SHP77 (cell line): ENCODE data around the gene CCDC85C.

ENCODE experiments used
- DNase-seq, 2 experiments: peaks; one replicate each; lab custom pipeline; 2025; lab: John Stamatoyannopoulos, UW

The CCDC85C gene

GRCh38 chr14:99510556-99511139 lies 93.4 kb downstream of the CCDC85C start:
- no peak for DNase-seq

- no peak for DNase-seq
These were observed 94.0 kb downstream of the CCDC85C start for GRCh38 chr14:99509871-99510555.

- DNase-seq, result no peak
These were observed 94.9 kb downstream of the CCDC85C start for GRCh38 chr14:99508896-99509629.

- DNase-seq, result no peak
These were observed 96.0 kb downstream of the CCDC85C start for GRCh38 chr14:99507860-99508640.

GRCh38 chr14:99506276-99506675 lies 97.7 kb downstream of the CCDC85C start:
- no peak for DNase-seq

GRCh38 chr14:99505089-99505488 lies 98.9 kb downstream of the CCDC85C start:
- no peak for DNase-seq

GRCh38 chr14:99503848-99504453 lies 100.1 kb downstream of the CCDC85C start:
- DNase-seq, result no peak

- no peak for DNase-seq
These were observed 101.0 kb downstream of the CCDC85C start for GRCh38 chr14:99502989-99503421.

- DNase-seq, result no peak
These were observed 106.1 kb downstream of the CCDC85C start for GRCh38 chr14:99497894-99498293.

- no peak for DNase-seq
These were observed 106.7 kb downstream of the CCDC85C start for GRCh38 chr14:99497341-99497740.

GRCh38 chr14:99484106-99484505 lies 119.9 kb downstream of the CCDC85C start:
- no peak for DNase-seq

GRCh38 chr14:99481745-99482099 lies 122.3 kb downstream of the CCDC85C start:
- DNase-seq, result no peak

GRCh38 chr14:99480917-99481744 lies 122.9 kb downstream of the CCDC85C start, which contains the start of gene CCNK:
Gene CCNK (plus strand): TSS chr14:99481409. CDS start chr14:99492678, 11,269 bp downstream.
- peak; percentile 98 to 99 for DNase-seq

GRCh38 chr14:99479906-99480869 lies 123.8 kb downstream of the CCDC85C start, which contains the start of gene SETD3:
Gene SETD3 (minus strand): TSS chr14:99480859. CDS start chr14:99465805, 15,054 bp downstream.
- peak in 1 of 2 experiments; percentile 18 for DNase-seq

GRCh38 chr14:99479160-99479905 lies 124.7 kb downstream of the CCDC85C start:
- no peak for DNase-seq

- DNase-seq, result no peak
These were observed 125.9 kb downstream of the CCDC85C start for GRCh38 chr14:99478128-99478527.

GRCh38 chr14:99476864-99477263 lies 127.1 kb downstream of the CCDC85C start:
- DNase-seq, result no peak

GRCh38 chr14:99475660-99476059 lies 128.3 kb downstream of the CCDC85C start:
- no peak for DNase-seq

GRCh38 chr14:99475179-99475578 lies 128.8 kb downstream of the CCDC85C start:
- no peak for DNase-seq
